GM19240 (cell line): Measurements from ENCODE around the gene SERGEF.

Experiments used
- DNase-seq: peaks from one replicate; pipeline ENCODE4 v3.0.0; 2011; ENCODE audit warnings: low spot score; ENCODE audit not compliant: insufficient read length

SERGEF gene

GRCh38 chr11:17952487-17952886 lies 60.4 kb downstream of the SERGEF start:
- no peak for DNase-seq

- DNase-seq: no peak
These were observed 61.0 kb downstream of the SERGEF start for GRCh38 chr11:17951685-17952388.

- no peak for DNase-seq
These were observed 62.2 kb downstream of the SERGEF start for GRCh38 chr11:17950644-17951043.

GRCh38 chr11:17948296-17948695 lies 64.6 kb downstream of the SERGEF start:
- no peak for DNase-seq

GRCh38 chr11:17939542-17939941 lies 73.3 kb downstream of the SERGEF start:
- DNase-seq: no peak

GRCh38 chr11:17936790-17937189 lies 76.1 kb downstream of the SERGEF start:
- DNase-seq: no peak

GRCh38 chr11:17934194-17934593 lies 78.7 kb downstream of the SERGEF start:
- DNase-seq: no peak

- no peak for DNase-seq
These were observed 79.1 kb downstream of the SERGEF start for GRCh38 chr11:17933708-17934107.

- DNase-seq: no peak
These were observed 80.4 kb downstream of the SERGEF start for GRCh38 chr11:17932472-17932871.

GRCh38 chr11:17931595-17931994 lies 81.3 kb downstream of the SERGEF start:
- no peak for DNase-seq

GRCh38 chr11:17930544-17931125 lies 82.2 kb downstream of the SERGEF start:
- DNase-seq: no peak

GRCh38 chr11:17929171-17929570 lies 83.7 kb downstream of the SERGEF start:
- DNase-seq: no peak

- DNase-seq: no peak
These were observed 85.0 kb downstream of the SERGEF start for GRCh38 chr11:17927681-17928343.

- DNase-seq: no peak
These were observed 85.8 kb downstream of the SERGEF start for GRCh38 chr11:17927041-17927440.

GRCh38 chr11:17924713-17925112 lies 88.1 kb downstream of the SERGEF start:
- no peak for DNase-seq

- no peak for DNase-seq
These were observed 89.6 kb downstream of the SERGEF start for GRCh38 chr11:17923217-17923616.

- DNase-seq: no peak
These were observed 90.4 kb downstream of the SERGEF start for GRCh38 chr11:17922416-17922788.

GRCh38 chr11:17921659-17922415 lies 91.0 kb downstream of the SERGEF start:
- DNase-seq: no peak

- no peak for DNase-seq
These were observed 94.7 kb downstream of the SERGEF start for GRCh38 chr11:17918049-17918605.

- no peak for DNase-seq
These were observed 95.3 kb downstream of the SERGEF start for GRCh38 chr11:17917556-17917955.

- no peak for DNase-seq
These were observed 97.2 kb downstream of the SERGEF start for GRCh38 chr11:17915500-17916143.
